H54 (cell line): ENCODE measurements around the gene CREB3.

Experiments used
- DNase-seq: peaks from one replicate; pipeline ENCODE4 v3.0.0; 2011; ENCODE audit warnings: low spot score, mixed read lengths; ENCODE audit not compliant: insufficient read length
- FAIRE-seq: peaks from 3 replicates; lab custom pipeline; 2011; peaks lifted over from hg19 to GRCh38; lab: Jason Lieb, UNC
- POLR2A ChIP-seq: IDR thresholded peaks from 2 replicates; pipeline ENCODE4 v1.6.1; 2011; ENCODE audit warnings: low read depth, mild to moderate bottlenecking, low read length

CREB3 gene, protein sequence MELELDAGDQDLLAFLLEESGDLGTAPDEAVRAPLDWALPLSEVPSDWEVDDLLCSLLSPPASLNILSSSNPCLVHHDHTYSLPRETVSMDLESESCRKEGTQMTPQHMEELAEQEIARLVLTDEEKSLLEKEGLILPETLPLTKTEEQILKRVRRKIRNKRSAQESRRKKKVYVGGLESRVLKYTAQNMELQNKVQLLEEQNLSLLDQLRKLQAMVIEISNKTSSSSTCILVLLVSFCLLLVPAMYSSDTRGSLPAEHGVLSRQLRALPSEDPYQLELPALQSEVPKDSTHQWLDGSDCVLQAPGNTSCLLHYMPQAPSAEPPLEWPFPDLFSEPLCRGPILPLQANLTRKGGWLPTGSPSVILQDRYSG

DNA sequence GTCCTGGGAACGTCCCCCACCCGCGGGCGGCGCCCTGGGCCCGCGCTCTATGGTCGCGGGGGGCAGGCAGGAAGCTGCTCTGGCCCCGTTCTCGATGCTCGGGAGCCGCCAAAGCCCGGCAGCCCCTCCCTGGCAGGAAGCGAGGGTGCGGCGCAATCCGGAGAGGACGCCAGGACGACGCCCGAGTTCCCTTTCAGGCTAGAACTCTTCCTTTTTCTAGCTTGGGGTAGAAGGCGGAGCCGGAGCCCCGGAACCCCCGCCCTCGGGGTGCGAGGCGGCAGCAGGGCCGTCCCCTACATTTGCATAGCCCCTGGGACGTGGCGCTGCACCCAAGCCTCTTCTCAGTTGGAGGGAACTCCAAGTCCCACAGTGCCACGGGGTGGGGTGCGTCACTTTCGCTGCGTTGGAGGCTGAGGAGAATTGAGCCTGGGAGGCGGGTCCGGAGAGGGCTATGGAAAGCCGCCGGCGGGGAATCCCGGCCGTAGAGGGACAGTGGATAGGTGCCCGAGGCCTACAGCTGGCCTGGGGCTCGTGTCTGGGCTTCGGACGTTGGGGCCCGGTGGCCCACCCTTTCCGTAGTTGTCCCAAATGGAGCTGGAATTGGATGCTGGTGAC, at the start of gene CREB3, which contains the start of gene TLN1:
CREB3 (plus strand) TSS at position 482 of the 615 bp plus-strand sequence; CDS start at position 589, 107 bp downstream.
TLN1 (minus strand) TSS at position 11 of the 615 bp plus-strand sequence. CDS start 6,501 bp downstream, outside the sequence.
- DNase-seq (peak; percentile 71), FAIRE-seq (no peak)
- TF ChIP-seq POLR2A, result peak; percentile 66; the same call in 1 of the 2 replicates

DNA sequence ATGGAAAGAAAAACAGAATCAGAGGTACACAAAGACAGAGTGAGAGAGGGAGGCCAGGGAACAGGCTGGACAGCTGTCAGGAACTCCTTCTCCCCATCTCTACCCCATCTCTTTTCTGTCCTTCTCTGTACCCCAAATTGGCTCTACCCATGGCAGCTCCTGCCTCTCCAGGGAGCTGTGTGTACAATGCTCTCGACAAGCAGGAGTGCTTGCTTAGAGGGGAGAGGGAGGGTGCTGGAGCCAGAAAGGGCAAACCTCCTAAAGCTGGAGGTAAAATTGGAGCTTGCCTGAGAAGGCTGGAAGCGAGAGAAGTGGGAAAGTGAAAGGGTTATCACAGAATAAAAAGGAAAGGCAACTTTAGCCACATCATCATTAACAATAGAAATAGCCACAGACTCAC, 49.1 kb upstream of the CREB3 start:
- FAIRE-seq (no peak), DNase-seq (no peak)
- no peak for TF ChIP-seq POLR2A

DNA sequence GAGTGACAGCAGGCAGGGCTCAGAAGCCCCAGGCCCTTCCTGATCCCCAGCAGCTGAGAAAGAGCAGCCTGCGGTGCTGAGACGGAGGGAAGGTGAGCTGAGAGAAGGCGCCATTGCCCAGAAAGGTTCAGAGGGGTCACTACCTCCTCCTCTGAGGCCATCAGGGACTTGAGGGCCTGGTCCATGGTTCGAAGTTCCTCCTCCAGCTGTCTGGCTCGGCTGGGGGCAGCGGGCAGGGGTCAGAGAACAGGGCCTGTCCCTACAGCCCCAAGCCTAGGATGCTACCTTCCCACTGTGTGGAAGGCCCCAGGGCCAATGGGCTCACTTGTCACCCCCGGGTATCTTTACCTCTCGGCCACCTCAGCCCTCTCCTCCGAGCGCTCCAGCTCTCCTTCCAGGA, 47.5 kb upstream of the CREB3 start:
- DNase-seq (no peak), FAIRE-seq (no peak)
- TF ChIP-seq POLR2A, result no peak

DNA sequence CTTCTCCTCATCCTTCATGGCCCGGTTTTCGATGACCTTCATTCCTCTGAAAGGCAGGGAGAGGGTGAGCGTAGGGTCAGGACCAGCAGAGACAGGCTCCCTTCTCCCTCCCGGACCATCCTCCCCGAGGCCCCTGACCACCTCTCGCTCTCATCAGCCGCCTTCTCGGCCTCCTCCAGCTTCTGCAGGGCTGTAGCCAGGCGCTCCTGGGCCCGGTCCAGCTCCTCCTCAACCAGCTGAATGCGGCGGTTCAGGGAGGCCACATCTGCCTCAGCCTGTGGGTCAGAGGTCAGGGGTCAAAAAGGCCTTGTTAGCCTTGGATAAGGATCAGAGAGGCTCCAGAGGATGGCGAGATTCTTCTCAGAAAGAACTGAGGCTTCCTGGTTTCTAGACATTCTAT, 47.0 kb upstream of the CREB3 start:
- FAIRE-seq (no peak), DNase-seq (no peak)
- no peak for TF ChIP-seq POLR2A

DNA sequence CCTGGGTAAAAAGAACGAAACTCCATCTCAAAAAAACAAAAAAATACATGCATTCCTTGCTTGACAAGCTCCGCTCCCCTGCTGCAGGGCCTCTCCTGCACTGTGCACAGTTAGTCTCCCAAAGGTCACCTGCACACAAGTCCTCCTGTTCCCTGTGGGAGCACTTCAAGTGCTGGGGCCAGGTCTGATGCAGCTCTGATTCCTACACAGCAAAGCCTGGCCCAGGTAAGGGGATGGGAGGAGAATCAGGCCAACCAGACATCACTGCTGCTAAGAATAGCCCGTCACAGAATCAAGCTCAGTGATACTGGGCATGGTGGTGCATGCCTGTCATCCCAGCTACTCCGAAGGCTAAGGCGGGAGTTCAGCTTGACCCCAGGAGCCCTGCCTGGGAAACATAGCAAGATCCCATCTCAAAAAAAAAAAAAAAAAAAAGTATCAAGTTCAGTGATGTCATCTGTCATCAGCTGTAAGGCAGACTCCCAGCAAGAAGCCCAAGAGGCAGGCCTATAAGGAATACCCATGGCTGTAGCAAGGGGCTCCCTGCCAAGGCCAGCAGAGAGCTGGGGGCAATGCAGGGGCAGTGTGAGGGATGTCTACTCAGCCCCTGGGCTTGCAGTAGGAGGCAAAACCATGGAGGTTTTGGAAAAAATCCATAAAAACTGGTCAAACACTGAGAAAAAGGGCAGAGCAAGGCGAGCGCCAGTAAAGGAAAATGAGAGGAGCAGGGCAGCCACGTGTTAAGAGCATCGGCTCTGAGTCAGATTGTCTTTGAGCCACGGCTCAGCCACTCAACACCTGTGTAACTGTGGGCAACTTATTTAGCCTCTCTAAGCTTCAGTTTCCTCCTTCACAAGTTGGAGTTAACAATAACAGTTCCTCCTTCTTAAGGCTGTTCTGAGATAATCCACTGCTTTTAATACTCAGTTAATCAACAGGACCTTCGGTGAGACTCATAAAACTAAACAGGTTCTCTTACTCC, 46.0 kb upstream of the CREB3 start:
- DNase-seq (no peak), FAIRE-seq (no peak)
- TF ChIP-seq POLR2A, result no peak

DNA sequence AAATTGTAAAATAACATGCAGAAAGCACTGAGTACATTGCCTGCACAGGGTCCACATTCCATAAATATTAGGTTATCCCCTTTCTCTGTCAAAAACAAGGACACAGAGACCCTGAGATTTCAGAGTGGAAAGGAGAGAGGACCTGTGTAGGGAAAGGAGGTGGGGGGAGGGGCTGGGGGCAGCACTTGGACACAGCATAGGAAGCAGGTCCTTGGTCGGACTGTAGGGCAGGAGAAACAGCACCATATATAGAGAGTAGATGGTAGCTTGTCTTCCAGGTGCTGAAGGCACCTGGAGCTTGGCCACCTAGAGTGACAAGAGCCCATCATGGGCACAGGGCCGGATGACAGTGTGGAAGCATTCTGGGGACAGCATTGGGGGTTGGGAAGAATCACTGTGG, 45.2 kb upstream of the CREB3 start:
- FAIRE-seq (no peak), DNase-seq (no peak)
- no peak for TF ChIP-seq POLR2A

DNA sequence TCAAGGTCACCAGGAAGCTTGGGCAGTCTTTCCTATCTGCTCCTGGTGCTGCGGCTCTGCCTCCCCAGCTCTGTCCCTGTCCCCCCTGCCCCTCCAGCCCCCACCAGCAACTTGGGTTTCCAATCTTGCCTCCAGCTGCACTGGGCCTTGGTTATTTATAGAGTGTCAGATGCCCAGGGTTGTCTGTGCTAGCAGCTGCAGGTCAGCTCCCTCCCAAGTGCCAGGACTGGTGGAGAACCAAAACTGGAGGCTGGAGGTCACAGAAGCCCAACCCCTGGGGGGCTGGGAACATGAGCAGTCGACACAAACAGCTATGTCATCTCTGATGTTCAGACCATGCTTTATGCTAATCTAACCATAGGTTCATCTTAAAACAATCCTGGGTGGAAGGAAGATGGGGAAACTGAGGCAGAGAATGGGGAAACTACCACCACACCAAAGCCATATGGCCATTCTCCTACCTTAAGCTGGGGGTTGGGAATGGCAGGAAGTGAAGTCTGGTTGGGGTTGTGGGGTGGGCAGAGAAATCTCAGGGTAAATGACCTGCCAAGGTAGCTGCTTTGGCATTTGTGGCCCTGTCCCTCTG, 44.4 kb upstream of the CREB3 start:
- FAIRE-seq, result no peak
- no peak for TF ChIP-seq POLR2A
- no peak for DNase-seq

DNA sequence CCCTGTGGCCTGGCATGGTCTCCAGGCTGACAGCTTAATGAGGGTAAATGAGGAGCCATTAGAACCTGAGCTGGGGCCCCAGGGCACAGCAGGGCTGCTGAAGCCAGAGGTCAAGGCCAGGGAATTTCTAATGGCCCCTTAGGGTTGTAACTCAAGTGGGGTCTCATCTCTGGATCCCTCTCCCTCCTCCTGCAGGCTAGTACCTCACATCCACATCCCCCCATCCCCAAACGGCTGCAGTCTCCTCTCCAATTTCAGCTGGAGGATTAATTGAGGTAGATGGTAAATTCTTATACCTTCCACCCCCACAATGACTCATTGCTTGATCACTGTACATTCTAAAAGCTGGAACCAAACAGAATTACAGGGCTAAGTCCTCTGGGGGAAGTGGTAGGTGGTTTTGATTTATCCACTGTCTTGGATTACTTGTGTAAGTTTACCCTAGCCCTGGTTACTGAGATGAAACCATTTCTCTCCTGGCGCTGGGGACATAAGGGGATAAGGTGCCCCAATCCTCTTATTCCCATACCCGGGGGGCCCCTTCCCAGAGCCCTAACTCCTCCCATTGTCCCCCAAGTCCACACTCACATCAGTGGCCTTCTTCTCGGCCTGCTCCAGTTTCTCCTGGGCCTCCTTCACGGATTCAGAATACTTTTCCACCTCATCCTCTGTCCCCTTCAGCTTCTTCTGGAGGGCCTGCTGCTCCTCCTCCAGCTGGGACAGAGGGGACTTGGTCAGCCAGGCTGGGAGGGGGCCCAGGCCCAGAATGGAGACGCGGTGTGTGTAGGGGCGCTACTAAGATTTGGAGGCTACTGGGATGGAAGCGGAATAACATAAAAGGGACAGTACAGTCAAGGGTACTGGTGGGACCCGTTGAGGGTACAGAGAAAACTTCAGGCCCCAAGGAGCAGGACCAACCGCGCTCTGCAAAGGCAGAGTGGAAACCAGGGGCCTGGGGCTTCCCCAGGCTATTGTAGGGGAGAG, 43.6 kb upstream of the CREB3 start:
- no peak for TF ChIP-seq POLR2A
- FAIRE-seq (no peak), DNase-seq (peak; percentile 72)

DNA sequence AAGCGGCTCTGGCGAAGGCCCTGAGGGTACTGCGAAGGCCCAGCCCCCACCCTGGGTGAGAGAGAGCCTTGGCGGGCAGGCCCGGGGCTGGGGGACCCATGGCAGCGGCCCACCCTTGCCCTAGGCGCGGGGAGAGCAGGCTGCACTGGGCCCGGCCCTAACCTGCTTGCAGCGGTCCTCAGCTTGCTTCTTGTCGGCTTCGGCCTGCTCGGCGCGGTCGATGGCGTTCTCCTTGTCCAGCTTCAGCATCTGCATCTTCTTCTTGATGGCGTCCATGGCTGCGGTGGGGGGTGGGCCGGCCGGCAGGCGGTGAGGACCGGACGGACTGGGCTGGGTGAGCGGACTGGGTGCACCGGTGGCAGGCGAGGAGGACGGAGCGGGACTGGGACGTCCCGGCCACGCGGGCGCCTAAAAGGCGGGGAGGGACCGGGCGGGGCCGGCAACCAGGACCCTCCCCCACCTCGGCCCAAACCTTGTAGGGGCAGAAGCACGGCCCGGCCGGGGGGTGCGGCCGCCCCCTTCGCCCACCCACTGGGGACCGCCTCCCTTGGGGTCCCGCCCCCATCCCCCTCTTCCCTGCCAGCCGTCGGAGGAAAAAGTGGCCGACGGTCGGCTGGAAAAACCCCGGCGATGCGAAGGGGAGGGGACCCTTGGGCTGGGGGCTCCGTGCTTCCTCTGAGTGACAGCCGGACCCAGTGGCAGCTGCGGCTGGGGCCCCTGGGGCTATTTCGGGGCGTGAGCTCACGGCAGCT, 42.7 kb upstream of the CREB3 start, which contains the start of gene TPM2:
TPM2 (minus strand) TSS at position 384 of the 752 bp plus-strand sequence; CDS start at position 276, 108 bp downstream.
- FAIRE-seq (no peak), DNase-seq (peak; percentile 44)
- TF ChIP-seq POLR2A, result peak; percentile 93

DNA sequence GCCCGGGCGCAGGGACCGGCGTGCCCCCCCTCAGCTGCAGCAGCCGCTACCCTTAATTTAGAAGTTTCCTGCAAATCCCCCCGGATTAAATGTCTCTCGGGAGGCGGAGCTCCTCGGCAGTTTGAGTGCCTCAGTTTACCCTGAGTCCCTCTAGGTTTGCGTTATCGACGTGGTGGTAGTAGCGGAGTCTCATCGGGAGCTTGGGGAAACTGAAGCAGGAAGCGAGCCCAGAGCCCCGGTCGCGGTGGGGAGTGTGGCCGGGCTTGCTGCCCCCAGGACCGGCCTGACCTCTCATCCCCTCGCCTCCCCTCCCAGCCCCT, 42.2 kb upstream of the CREB3 start:
- DNase-seq, result no peak
- no peak for TF ChIP-seq POLR2A
- FAIRE-seq, result no peak

DNA sequence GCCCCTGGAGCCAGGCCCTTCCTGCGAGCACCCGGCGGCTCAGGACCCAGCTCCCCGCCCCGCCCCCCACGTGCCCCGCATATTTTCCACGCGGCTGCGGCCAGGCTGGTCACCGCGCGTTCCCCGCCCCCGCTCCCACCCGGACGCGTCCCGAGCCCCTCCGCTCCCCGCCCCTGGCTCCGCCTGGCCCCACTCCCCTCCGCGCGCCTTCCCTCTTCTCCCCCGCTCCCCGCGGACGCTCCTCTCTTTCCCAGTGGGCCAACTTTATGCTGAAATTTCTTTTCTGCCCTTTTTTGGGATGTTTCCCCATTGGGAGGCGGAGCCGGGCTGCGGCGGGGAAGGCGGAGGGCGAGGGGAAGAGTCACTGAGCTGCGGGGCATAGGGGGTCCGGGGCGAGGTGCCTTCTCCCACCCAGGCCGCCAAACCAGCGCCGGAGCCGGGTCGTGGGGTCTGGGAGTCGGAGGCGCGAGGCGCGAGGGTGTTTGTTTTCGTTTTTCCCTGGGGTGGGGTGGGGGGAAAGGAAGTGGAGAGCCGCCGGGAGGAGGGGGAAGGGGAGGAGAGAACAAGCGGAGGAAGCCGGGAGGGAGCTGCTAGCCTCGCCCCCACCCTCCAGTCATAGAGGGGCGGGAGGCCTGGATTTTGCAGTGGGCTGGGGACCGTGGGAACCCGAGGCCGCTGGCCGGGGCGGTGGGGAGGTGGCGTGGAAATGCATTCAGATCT, 41.7 kb upstream of the CREB3 start:
- peak; percentile 53 for DNase-seq
- no peak for FAIRE-seq

DNA sequence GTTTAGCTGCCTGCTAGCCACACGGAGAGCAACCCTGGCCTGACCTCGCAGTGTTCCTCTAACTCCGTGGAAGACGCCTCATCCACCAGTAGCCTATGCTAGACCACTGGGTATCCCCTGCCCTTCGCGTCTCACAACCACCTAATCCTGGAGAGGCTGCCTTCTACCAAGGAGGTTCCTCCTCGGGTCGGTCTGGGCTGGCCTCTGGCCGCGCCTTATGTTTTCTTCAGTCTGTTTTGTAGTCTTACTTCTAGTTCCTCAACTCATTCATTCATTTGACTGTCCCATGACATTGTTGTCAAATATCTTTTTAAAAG, 41.2 kb upstream of the CREB3 start:
- no peak for FAIRE-seq

More for the DNA sequence above, 41.7 kb upstream of the CREB3 start:
- 0 out of 2 replicates have a peak, but pooled peaks have one; percentile 8 for TF ChIP-seq POLR2A

More for the DNA sequence above, 41.2 kb upstream of the CREB3 start:
- no peak for DNase-seq
- no peak for TF ChIP-seq POLR2A
